HG03159 (cell line): ENCODE measurements around the gene C3orf22.
"Not testable (repeated sequence)": the region's sequence is repeated elsewhere in the genome, so short reads cannot be mapped to it uniquely, and the experiment has no call there.

Experiments
- ATAC-seq: cut with Tn5 transposase; IDR thresholded peaks from one replicate; pipeline ENCODE4 v1.9.1; 2021; ENCODE audit warnings: mild to moderate bottlenecking, moderate library complexity; ENCODE audit not compliant: unreplicated experiment

Gene C3orf22, protein sequence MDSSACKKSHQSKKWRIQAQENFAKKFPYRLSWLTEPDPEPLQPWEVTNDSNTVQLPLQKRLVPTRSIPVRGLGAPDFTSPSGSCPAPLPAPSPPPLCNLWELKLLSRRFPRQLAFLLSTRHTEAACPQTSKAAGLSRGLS

DNA sequence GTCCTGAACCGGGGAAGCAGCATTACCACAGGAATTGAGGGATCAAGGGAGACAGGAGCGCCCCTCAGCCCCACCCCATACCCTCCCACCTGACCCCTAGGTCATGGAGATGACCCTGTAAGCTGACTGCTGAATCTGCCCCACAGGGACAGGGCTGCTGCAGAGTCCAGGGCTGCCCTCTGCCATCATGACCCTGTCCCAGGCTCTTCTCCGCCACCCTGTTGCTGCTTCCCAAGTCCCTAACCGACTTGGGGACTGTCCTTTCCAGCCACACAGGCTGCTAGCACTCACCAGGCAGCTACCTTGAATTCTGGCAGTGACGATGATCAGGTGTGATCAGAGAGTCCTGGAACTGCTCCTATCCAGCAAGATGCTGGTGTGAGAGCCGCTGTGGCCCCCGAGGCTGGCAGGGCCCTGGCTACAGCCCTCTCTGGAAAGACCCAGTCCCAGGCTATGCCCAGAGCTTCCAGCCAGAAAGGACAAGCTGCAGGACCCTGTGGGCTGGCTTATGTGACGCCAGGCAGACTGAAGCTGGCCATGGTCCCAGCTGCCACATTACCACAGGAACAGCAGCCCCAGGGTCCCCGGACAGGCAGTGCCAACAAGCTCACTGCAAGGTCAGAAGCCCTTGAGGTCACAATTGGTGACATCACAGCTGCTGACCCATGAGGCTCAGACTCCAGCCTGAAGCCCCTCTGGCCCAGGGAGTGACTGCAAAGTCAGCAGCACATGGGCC, at the start of gene C3orf22:
Gene C3orf22 (minus strand): TSS at position 597 of the 736 bp plus-strand sequence. CDS start 5,542 bp downstream, outside the sequence.
- no peak for ATAC-seq

DNA sequence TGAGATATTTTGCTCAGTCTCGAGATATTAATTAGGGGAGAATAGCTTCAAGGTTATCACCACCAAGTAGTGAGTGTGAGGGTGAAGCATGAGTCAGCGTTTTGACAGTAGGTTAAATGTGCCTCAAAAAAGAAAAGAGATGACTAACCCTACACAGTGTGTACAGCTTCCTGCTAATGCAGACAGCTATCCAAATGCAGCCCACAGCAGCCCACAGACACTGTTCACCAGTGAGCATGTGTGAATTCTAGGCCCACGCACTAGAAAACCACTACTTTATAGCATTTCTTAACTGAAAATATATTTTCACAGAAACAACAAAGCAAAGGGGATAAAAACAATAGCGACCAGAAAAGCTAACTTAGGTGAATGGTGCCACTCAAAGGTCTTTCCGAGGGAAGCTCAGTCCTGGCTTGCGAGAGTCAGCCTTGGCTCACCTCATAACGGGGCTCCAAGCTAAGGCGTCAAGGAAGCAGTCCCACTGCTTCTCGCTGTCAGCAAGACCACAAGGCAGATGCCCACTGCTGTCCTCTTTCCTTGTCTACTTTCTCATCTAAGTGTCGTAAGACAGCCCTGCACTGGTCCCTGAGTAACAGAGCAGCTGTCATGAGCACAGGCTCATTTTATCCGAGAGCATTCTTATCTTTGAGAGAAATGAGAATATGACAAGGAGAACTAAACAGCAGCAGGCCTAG, 48.6 kb upstream of the C3orf22 start:
- ATAC-seq, result no peak

DNA sequence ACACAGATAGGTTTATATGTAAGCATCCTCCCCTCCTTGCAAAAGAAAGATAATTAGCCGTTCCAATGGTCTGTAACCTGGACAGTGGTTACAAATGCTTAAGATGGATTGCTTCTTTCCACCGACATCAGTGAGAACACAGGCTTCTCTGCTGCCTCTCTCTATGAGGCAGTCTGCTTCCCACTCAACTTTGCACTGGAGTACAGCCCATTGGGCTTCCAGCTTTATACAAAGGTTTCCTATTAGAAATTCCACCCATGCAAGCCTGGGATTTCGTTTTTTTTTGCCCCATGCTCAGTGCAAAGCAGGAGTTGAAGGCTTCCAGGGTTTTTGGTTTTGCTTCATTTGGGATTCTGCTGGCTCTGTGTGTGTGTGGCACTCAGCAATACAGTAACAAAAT, 47.3 kb upstream of the C3orf22 start:
- ATAC-seq, result no peak

DNA sequence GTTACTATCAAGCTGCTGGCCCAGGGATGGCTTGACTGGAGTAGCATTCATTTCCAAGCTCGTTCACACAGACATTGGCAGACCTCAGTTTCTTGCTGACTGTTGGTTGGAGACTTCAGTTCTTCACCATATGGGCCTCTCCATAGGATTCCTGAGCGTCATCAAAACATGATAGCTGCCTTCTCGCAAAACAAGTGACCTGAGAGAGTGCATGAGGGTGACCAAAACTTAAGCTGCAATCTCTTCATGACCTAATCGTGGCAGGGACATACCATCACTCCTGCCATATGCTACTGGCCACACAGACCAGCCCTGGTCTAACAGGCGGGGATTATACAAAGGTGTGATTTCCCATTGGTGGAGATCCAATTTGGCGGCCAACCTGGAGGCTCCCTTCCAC, 46.0 kb upstream of the C3orf22 start:
- ATAC-seq, result no peak

DNA sequence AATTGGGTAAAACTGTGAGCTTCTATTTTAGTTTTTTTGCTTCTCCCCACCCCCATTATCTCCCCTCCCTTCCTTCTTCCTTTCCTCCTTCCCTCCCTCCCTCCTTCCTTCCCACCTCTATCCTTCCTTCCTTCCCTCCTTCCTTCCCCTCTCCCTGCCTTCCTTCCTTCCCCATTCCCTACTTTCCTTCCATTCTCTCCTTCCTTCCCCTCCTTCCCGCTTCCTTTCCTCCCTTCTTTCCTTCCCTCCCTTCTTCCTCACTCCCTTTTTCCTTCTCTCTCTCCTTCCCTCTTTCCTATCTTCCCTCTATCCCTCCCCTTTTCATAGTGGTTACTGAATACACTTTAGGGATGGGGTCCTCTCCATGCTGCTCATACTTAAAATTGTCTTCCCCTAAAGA, 40.4 kb upstream of the C3orf22 start:
- ATAC-seq, result no peak

DNA sequence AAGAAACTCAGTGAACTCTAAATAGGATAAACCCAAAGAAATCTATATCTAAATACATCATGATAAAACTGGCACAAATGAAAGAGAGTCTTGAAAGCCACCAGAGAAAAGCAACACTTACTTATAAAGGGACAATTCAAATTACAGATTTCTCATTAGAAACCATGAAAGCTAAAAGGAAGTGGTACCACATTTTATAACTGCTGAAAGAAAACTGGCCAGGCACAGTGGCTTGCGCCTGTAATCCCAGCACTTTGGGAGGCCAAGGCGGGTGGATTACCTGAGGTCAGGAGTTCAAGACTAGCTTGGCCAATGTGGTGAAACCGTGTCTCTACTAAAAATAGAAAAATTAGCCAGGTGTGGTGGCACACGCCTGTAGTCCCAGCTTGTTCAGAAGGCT, 36.7 kb upstream of the C3orf22 start:
- ATAC-seq, result not testable (repeated sequence)

DNA sequence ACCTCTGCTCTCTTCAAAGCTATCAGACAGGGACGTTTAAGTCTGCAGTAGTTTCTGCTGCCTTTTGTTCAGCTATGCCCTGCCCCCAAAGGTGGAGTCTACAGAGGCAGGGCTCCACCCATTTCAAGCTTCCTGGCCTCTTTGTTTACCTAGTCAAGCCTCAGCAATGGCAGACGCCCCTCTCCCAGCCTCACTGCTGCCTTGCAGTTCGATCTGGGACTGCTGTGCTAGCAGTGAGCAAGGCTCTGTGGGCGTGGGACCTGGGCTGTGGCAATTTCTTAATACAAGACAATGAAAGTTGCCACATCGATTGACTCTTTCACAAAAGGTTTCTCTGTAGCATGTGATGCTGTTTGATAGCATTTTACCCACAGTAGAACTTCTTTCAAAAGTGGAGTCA, 32.8 kb upstream of the C3orf22 start:
- not testable (repeated sequence) for ATAC-seq

DNA sequence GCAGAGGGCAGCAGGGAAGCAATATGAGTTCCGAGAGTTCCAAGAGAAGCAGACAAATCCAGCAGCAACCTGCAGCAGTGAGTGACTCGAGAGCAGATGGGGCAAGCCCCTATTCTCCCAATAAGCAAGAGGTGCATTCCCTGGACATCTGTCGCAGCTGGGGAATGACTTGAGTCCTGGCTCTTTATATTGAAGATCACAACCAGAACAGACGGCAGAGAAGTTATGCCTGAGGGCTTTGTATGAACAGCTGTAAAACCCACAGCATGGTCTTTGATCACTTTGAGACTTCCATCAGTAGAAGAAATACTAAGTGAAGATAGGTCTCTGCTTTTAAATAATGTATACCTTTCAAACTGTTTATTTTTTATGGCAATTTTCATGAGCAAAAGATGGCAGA, 23.6 kb upstream of the C3orf22 start:
- ATAC-seq, result no peak

DNA sequence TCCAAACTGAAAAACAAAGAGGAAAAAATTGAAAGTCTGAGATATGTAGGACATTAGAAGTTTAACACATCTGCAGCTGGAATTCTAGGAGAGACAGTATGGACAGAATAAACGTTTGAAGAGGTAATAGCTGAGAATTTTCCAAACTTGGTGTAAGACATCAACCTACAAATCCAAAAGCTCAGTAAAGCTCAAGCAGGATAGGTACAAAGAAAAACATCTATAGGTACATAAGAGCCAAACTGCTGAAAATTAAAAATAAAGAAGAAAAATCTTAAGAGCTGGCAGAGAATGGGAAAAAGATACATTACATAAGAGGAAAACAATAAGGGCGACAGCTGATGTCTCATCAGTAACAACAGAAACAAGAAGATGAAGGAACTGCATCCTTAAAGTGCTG, 22.8 kb upstream of the C3orf22 start:
- no peak for ATAC-seq

DNA sequence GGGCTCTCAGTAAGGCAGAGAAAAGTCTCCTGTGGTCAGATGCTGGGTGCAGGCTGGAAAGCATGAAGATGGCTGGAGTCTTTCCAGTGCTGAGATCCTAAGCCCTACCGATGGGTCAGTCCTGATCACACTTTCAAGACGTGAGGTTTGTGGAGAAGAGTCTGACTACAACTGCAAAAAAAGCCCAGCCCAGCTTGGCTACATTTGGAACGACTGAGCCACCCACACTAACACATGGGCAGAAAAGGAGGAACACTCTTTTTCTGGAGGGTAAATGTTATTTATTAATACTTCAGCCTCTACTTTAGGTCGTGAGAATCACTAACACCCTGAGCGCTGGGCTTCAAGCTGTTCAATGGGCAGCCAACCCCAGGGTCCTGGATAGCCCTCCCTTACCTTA, 22.0 kb upstream of the C3orf22 start:
- ATAC-seq, result no peak

DNA sequence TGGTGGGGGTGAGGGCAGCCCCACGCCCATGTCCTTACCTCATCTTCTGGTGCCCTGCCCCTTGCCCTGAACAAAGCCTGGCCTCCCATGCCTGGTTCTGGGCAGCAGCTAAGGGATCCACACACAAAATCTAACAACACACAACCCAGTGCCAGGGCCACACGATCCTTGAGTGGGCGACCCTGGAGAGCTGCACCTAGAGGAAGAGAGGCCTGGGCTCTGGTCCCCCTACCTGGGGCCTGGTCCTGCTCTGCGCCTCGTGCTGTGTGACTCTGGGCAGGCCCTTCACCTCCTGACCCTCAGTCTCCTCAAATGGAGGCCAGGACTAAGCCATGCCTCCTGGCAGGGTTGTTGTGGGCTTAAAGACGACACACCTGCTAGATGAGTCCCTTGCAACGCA, 20.0 kb upstream of the C3orf22 start:
- ATAC-seq, result no peak

DNA sequence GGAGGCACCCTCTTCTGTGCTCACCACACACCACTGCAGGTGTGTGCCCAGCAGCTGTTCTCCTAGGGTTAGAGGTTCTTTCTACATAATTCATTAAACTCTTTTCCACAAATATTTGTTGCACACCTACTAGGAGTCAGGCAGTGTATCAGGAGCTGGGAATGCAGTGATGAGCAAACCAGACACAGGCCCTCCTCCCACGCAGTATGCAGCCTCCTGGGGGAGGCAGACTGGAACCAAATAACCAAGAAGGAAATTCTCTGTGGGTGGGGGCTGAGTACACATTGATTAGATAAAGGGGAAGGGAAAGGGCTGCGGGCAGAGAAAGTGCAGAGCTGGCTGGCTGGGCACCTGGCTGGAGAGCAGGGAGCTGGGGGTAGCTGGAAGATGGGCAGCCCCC, 18.5 kb upstream of the C3orf22 start:
- no peak for ATAC-seq

DNA sequence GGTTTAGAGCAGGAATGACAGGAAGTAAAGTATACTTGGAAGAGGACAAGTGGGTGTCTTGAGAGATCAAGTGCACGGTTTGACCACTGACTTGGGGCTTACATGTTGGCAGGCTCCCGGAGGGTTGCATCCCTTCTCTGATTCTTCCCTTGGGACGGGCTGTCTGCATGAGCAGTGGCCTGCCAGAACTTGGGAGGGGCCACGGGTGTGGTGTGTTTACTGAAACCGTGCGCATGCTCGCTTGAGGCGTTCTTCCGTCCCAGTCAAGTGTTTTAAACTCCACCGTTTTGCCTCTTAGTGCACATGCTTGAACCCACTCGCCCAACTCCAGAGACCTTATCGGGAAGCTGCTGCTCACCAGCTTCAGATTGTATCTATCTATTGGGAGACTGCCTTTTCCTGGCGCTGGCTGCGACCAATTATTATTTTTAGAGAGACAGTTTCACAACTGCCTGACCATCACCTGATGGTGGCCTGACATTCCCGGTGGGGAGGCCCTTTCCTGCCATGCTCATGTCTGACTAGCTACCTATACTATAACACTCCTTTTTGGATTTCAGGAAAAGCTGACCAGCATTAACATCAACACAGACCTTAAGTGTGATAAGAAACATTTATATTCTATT, 14.9 kb upstream of the C3orf22 start:
- ATAC-seq, result no peak

DNA sequence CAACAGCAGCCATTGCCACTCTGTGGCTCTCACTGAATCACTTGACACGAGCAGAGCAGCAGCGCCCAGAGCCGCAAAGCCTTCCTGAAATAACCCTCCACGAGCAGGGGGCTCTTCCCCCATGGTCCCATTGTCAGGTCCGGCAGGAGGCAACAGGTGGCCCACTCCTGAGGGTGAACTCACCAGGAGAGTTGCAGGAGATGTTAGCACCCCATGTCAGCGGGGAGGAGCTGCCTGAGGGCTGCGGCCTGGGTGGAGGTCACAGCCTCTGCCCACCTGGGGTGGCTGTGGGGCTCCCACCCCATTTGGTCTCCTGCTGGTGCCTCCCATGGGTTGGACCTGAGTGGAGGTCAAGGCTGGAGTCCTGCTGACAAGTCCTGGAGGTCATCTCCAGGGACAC, 12.3 kb upstream of the C3orf22 start:
- ATAC-seq, result no peak

DNA sequence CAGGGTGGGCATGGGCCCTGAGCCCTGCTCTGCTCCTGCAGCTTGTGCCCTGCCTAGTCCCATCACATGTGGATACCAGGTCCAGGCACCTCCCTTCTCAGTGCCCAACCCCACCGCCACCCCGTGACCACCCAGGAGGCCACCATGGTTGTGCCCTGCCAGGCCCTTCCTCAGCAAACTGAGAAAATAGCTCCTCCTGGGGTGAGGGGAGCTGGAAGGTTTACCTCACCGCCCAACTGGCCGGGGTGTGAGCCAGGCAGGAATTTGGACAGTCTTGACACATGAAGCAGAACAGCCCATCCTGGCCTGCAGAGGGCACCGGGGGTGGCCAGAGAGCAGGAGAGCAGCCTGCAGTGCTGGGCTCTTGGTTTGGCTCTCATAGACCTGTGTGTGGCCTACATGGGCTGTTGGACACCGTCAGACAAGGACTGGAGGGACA, 11.4 kb upstream of the C3orf22 start:
- no peak for ATAC-seq

DNA sequence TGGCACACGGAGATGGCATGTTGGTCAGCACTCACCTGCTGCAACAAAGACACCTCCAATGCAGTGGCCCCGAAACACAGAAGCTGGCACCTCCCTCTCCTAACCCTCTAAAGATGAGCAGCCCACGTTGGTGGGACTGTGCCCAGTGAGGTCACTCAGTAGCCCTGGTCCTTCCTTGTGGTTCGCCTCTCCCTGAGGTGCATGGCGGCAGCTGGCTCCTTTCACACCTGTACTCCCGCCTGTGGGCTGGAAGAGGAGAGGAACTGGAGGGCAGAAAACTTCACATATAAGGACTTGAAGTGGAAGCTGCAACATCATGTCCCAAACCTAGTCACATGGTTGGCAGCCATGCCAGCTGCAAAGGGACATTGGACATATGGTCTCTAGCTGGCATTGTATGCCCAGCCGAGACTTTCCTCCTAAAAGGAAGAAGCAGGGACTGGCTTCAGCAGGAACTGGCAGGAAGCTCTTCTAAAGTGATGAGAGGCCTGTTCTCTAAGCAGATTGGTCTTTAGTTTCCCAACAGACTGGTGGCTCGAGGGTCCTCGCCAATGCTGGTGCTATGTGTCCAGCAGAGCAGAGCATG, 10.8 kb upstream of the C3orf22 start:
- no peak for ATAC-seq

DNA sequence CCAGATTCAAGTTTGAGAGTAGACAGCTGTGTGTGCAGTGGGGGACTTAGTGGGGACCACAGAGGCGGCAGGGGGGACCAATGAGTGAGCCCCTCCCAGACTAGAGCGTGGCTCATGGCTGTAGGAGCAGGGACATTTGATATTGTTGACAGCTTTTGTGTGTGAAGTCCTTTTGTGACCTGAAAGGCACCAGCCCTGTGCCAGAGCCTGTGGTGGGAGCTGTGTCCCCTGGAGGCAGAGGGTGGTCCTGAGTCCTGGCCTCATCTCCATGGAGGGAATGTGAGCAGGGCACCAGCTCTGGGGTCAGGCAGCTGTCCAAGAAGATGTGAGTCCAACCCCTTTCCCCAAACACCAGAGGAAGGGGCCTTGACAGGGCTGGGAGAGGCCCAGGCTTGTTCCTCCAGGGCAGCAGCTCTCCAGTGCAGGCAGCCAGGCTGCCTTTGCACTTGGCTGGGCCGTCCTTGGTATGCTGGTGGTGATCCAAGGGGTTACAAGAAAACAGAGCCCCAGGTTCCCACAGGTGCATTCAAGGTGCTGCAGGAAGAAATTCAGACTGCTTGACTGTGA, 10.1 kb upstream of the C3orf22 start:
- ATAC-seq, result no peak

DNA sequence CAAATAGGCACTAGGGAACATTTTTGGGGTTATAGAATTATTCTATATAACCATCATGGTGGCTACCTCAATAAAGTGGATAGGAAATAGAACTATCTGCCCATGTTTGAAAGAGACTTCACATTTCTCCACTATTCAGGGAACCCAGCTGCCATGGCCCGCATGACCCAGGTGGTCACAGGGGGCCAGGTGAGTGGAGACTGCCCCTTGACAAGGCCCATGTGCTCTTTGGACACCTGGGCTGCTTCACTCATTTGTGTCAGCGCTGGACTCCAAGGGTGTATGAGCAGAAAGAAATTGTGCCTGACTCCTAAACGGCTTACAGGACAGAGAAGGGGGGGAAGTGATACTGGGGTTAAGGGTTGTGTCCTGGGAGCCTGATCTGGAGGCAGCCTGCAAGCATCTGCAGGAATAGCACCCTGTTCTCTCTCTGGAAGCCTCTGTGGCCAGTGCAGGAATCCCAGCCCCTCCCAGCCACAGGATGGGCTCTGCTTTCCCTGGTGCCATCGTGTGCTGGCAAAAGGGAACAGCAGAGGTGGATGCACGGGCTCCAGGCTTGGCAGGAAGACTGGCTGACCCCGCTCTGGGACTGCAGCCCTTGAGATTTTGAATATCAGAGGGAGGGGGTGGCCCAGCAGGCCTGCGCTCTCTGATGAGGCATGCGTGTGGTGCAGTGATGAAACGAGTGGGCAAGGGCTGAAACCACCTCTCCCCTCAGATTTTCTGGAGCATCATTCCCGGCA, 9.1 kb upstream of the C3orf22 start:
- no peak for ATAC-seq

DNA sequence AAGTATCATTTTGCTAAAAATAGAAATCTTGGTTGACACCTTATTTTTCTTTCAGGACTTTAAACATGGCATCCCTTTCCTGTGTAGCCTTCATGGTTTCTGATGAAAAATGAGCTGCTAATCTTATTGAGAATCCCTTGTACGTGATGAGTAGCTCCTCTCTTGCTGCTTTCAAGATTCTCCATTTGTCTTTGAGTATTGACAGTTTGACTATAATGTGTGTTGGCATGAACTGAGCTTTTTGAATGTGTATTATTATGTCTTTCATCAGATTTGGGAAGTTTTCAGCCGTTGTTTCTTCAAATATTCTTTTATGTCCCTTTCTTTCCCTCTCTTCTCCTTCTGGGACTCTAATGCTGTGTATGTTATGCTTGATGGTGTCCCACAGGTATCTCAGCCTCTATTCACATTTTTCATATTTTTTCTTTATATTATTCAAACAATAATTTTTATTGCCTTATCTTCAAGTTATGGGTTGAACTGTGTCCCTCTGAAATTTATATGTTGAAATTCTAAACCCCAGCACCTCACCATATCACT, 4.1 kb upstream of the C3orf22 start:
- no peak for ATAC-seq

DNA sequence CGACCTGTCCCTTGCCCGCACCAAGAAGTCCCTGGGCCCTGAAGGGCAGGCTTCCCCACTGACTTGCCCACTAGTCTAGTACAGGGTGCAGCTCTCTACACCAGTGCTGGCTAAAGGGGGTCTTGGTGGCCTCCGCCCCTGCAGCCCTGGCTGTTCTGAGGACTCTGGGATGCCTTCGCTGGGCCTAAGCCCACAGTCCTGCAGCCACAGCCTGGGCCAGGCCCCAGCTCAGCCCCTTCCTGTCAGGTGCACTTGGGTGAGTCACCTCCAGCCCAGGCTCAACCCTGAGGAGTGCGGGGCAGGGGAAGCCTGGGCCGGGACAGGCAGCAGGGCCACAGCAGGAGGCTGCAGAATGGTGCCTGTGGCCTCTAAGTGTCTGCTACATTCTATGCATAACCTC, 971 bp downstream of the C3orf22 start:
- ATAC-seq, result no peak
